GM19099 (cell line): Measurements from ENCODE around the gene MAPK1.

Experiments
- POLR2A ChIP-seq: IDR thresholded peaks from 3 replicates; pipeline ENCODE4 v1.6.1; 2011; ENCODE audit warnings: low read depth; ENCODE audit not compliant: insufficient read length; ENCODE audit errors: extremely low read depth

MAPK1 gene

GRCh38 chr22:21881841-21882753 is 14.7 kb upstream of the MAPK1 start:
- TF ChIP-seq POLR2A: no peak

GRCh38 chr22:21876486-21877176 is 9.2 kb upstream of the MAPK1 start:
- no peak for TF ChIP-seq POLR2A

GRCh38 chr22:21873619-21874018 is 6.2 kb upstream of the MAPK1 start:
- TF ChIP-seq POLR2A: no peak

- no peak for TF ChIP-seq POLR2A
Observed at GRCh38 chr22:21868651-21869050, 1.2 kb upstream of the MAPK1 start.

GRCh38 chr22:21866833-21867527 is 465 bp downstream of the MAPK1 start:
- TF ChIP-seq POLR2A: no peak

- no peak for TF ChIP-seq POLR2A
Observed at GRCh38 chr22:21865041-21865440, 2.4 kb downstream of the MAPK1 start.

- TF ChIP-seq POLR2A: no peak
Observed at GRCh38 chr22:21862386-21863245, 4.8 kb downstream of the MAPK1 start.

- no peak for TF ChIP-seq POLR2A
Observed at GRCh38 chr22:21861851-21862250, 5.6 kb downstream of the MAPK1 start.

GRCh38 chr22:21861264-21861848 is 6.1 kb downstream of the MAPK1 start:
- no peak for TF ChIP-seq POLR2A

GRCh38 chr22:21860491-21861039 is 6.9 kb downstream of the MAPK1 start:
- no peak for TF ChIP-seq POLR2A

- TF ChIP-seq POLR2A: no peak
Observed at GRCh38 chr22:21858025-21858764, 9.2 kb downstream of the MAPK1 start.

GRCh38 chr22:21857481-21857914 is 9.9 kb downstream of the MAPK1 start:
- no peak for TF ChIP-seq POLR2A

GRCh38 chr22:21856868-21857267 is 10.6 kb downstream of the MAPK1 start:
- no peak for TF ChIP-seq POLR2A
